HCT116 (cell line): ENCODE measurements around the gene PPM1J. TPM values are rescaled to one million over a fixed set of nuclear protein-coding genes. Genes with fewer than 3 reads are reported as not detected.

Source experiments
- ATAC-seq: fragments of 200-7000 bp; cut with Tn5 transposase; 2 replicates; pipeline ENCODE4 v1.9.1; 2020; ENCODE audit warnings: mild to moderate bottlenecking, moderate library complexity
- BruUV-seq: library from RNA; stranded (reverse); fragments of 400-500 nt; replicated peaks from 2 replicates; lab custom pipeline; 2021; lab: Mats Ljungman, UMichigan
- CTCF ChIA-PET: fragments of 300-600 bp; sonication (Branson Sonifier 250); formaldehyde crosslinking; loops from one replicate; lab custom pipeline; 2021; ENCODE audit warnings: antibody characterized with exemption; lab: Charles Lee
- POLR2A ChIA-PET: fragments of 300-600, 350-600 bp; sonication (Branson Sonifier 250); formaldehyde crosslinking; loops from one replicate; lab custom pipeline; 2021; ENCODE audit warnings: antibody characterized with exemption; lab: Charles Lee
- RAD21 ChIA-PET, 2 experiments: fragments of 300-600 bp; sonication (Branson Sonifier 250); formaldehyde crosslinking; loops; one replicate each; lab custom pipeline; 2023; ENCODE audit warnings: low total read pairs in 2 of 2; ENCODE audit not compliant: uncharacterized antibody in 2 of 2, unreplicated experiment in 2 of 2, low non-redundant PET in 1 of 2; lab: Charles Lee
- DNase-seq: peaks from one replicate; pipeline ENCODE4 v3.0.0-alpha.2; 2010; ENCODE audit warnings: low read depth, low spot score
- H2AFZ ChIP-seq: fragments of 200-600 bp; shearing (Covaris generic), sonication (generic); 2 replicates; pipeline ENCODE4 v1.6.1; 2017; ENCODE audit warnings: low read depth, mixed run types, mixed read lengths, antibody characterized with exemption, low read length; ENCODE audit not compliant: poor library complexity, severe bottlenecking
- H3K27ac ChIP-seq: 2 replicates; pipeline ENCODE4 v1.5.1; 2012; ENCODE audit warnings: low read depth, low read length
- H3K27me3 ChIP-seq: fragments of 200-600 bp; sonication (generic); 2 replicates; pipeline ENCODE4 v1.6.1; 2016; ENCODE audit warnings: mixed run types, low read length, mixed read lengths; ENCODE audit not compliant: insufficient read depth
- H3K36me3 ChIP-seq, 2 experiments: fragments of 200-500 bp in 1 of 2; fragments of 200-600 bp in 1 of 2; sonication (Bioruptor generic) in 1 of 2; sonication (generic) in 1 of 2; 2 replicates each; pipeline versions ENCODE4 v1.5.1 to v1.6.1; 2014 to 2016; ENCODE audit warnings: low read length in 2 of 2, inconsistent platforms in 1 of 2, mixed read lengths in 1 of 2, mixed run types in 1 of 2; ENCODE audit not compliant: insufficient read depth in 2 of 2, control insufficient read depth in 1 of 2
- H3K4me1 ChIP-seq, 2 experiments: fragments of 200-600 bp in 1 of 2; sonication (generic) in 1 of 2; 2 replicates each; pipeline versions ENCODE4 v1.5.1 to v1.6.1; 2012 to 2017; ENCODE audit warnings: low read length in 2 of 2, inconsistent platforms in 1 of 2, mild to moderate bottlenecking in 1 of 2, mixed read lengths in 1 of 2, mixed run types in 1 of 2, moderate library complexity in 1 of 2; ENCODE audit not compliant: insufficient read depth in 2 of 2, control insufficient read depth in 1 of 2
- H3K4me2 ChIP-seq: fragments of 200-600 bp; sonication (generic); 2 replicates; pipeline ENCODE4 v1.6.1; 2017; ENCODE audit warnings: mixed run types, low read length, mixed read lengths
- H3K4me3 ChIP-seq, 2 experiments: fragments of 200-600 bp in 1 of 2; sonication (generic) in 1 of 2; replicated peaks in 1 of 2; 2 replicates each; pipeline ENCODE4 v1.5.1; 2011 to 2016; ENCODE audit warnings: low read length in 2 of 2, control low read depth in 1 of 2, low read depth in 1 of 2, mild to moderate bottlenecking in 1 of 2, mixed read lengths in 1 of 2, mixed run types in 1 of 2
- H3K79me2 ChIP-seq: fragments of 200-600 bp; sonication (generic); 2 replicates; pipeline ENCODE4 v1.6.1; 2017; ENCODE audit warnings: mild to moderate bottlenecking, mixed run types, low read length, moderate library complexity, mixed read lengths; ENCODE audit not compliant: insufficient read depth
- H3K9ac ChIP-seq: fragments of 200-600 bp; sonication (generic); 2 replicates; pipeline ENCODE4 v1.6.1; 2016; ENCODE audit warnings: low read length, mixed read lengths
- H3K9me2 ChIP-seq: fragments of 200-600 bp; sonication (generic), shearing (Covaris generic); 2 replicates; pipeline ENCODE4 v1.6.1; 2017; ENCODE audit warnings: mixed run types, mild to moderate bottlenecking, moderate library complexity; ENCODE audit not compliant: insufficient read depth
- H3K9me3 ChIP-seq, 2 experiments: fragments of 200-500 bp in 1 of 2; fragments of 200-600 bp in 1 of 2; sonication (Bioruptor generic) in 1 of 2; sonication (generic) in 1 of 2; 2 replicates each; pipeline ENCODE4 v1.6.1; 2014 to 2017; ENCODE audit warnings: low read length in 2 of 2, mixed read lengths in 2 of 2, inconsistent platforms in 1 of 2, low read depth in 1 of 2, mild to moderate bottlenecking in 1 of 2, mixed run types in 1 of 2, moderate library complexity in 1 of 2; ENCODE audit not compliant: control insufficient read depth in 1 of 2, insufficient read depth in 1 of 2
- H4K20me1 ChIP-seq: fragments of 200-600 bp; sonication (generic), shearing (Covaris generic); 2 replicates; pipeline ENCODE4 v1.6.1; 2017; ENCODE audit warnings: mixed run types, mild to moderate bottlenecking, moderate library complexity; ENCODE audit not compliant: insufficient read depth
- ATF3 ChIP-seq: IDR thresholded peaks from 2 replicates; pipeline ENCODE4 v1.6.1; 2012
- CBX3 ChIP-seq: IDR thresholded peaks from 2 replicates; pipeline ENCODE4 v1.6.1; 2012; ENCODE audit warnings: low read depth
- CEBPB ChIP-seq: IDR thresholded peaks from 2 replicates; pipeline ENCODE4 v1.6.1; 2012; ENCODE audit warnings: low read depth
- EGR1 ChIP-seq: IDR thresholded peaks from 2 replicates; pipeline ENCODE4 v1.6.1; 2012; ENCODE audit warnings: low read depth
- ELF1 ChIP-seq: IDR thresholded peaks from 2 replicates; pipeline ENCODE4 v1.6.1; 2012; ENCODE audit warnings: low read depth, borderline replicate concordance
- EZH2phosphoT487 ChIP-seq: fragments of 200-600 bp; IDR thresholded peaks from 2 replicates; pipeline ENCODE4 v1.6.1; 2018; ENCODE audit warnings: antibody characterized with exemption, borderline replicate concordance
- FOSL1 ChIP-seq: IDR thresholded peaks from 2 replicates; pipeline ENCODE4 v1.6.1; 2012; ENCODE audit warnings: low read depth
- JUND ChIP-seq: IDR thresholded peaks from 2 replicates; pipeline ENCODE4 v1.6.1; 2012
- POLR2A ChIP-seq: IDR thresholded peaks from 2 replicates; pipeline ENCODE4 v1.7.0; 2011; ENCODE audit warnings: borderline replicate concordance; ENCODE audit not compliant: insufficient read depth, insufficient read length; ENCODE audit errors: extremely low read depth
- POLR2AphosphoS5 ChIP-seq: IDR thresholded peaks from 2 replicates; pipeline ENCODE4 v1.6.1; 2011; ENCODE audit warnings: mild to moderate bottlenecking, low read depth, low read length, moderate library complexity
- RAD21 ChIP-seq: IDR thresholded peaks from 2 replicates; pipeline ENCODE4 v1.6.1; 2012; ENCODE audit warnings: low read depth, mild to moderate bottlenecking
- REST ChIP-seq: IDR thresholded peaks from 2 replicates; pipeline ENCODE4 v1.6.1; 2012; ENCODE audit warnings: low read depth
- SIN3A ChIP-seq: IDR thresholded peaks from 2 replicates; pipeline ENCODE4 v1.6.1; 2012; ENCODE audit warnings: low read depth
- SP1 ChIP-seq: IDR thresholded peaks from 2 replicates; pipeline ENCODE4 v1.6.1; 2012; ENCODE audit warnings: low read depth
- SRF ChIP-seq: IDR thresholded peaks from 2 replicates; pipeline ENCODE4 v1.6.1; 2012; ENCODE audit warnings: low read depth
- YY1 ChIP-seq: IDR thresholded peaks from 2 replicates; pipeline ENCODE4 v1.6.1; 2011; ENCODE audit warnings: low read length, low read depth, moderate library complexity, mild to moderate bottlenecking; ENCODE audit not compliant: insufficient replicate concordance; ENCODE audit errors: extremely low read depth
- ZBTB33 ChIP-seq: IDR thresholded peaks from 2 replicates; pipeline ENCODE4 v1.6.1; 2011; ENCODE audit warnings: mild to moderate bottlenecking, low read length, moderate library complexity; ENCODE audit not compliant: insufficient replicate concordance; ENCODE audit errors: extremely low read depth
- ZFX ChIP-seq: fragments of 450-650 bp; IDR thresholded peaks from 2 replicates; pipeline ENCODE4 v1.6.1; 2017
- ZNF274 ChIP-seq: fragments of 200-500 bp; sonication (Bioruptor generic); IDR thresholded peaks from 2 replicates; pipeline ENCODE4 v1.6.1; 2014; ENCODE audit warnings: mild to moderate bottlenecking, low read depth, low read length, inconsistent platforms
- intact Hi-C: fragments of 100-400 bp; cut with micrococcal nuclease; formaldehyde crosslinking; loops from 2 replicates; pipeline ENCODE4 v1.10.0; 2022
- total RNA-seq: library from RNA; stranded (reverse); gene quantifications from one replicate; pipeline ENCODE4 v1.2.1, GENCODE V29; 2021; ENCODE audit not compliant: unreplicated experiment
- TF ChIP-seq, protein P1 (sequence below), 3 experiments: fragments of 200-600 bp in 1 of 3; sonication (generic) in 1 of 3; IDR thresholded peaks in 2 of 3; conservative IDR thresholded peaks in 1 of 3; 2 replicates each; pipeline ENCODE4 v1.5.1; 2012 to 2017; ENCODE audit warnings: low read depth in 2 of 3, low read length in 2 of 3, antibody characterized with exemption in 1 of 3, borderline replicate concordance in 1 of 3, control low read depth in 1 of 3, mild to moderate bottlenecking in 1 of 3, mixed read lengths in 1 of 3, mixed run types in 1 of 3, moderate library complexity in 1 of 3; ENCODE audit not compliant: insufficient read depth in 1 of 3

Gene PPM1J
- total RNA-seq, 1 experiment from 2014 or later: 7.5 TPM

- ChIA-PET RAD21 (interaction anchor here in 1 of 2 experiments (1.2 kb wide), 1 partner anchor 42 kb away, joined by 3 read pairs; no protein-coding TSS in a partner anchor), POLR2A (interaction anchor here (0.8 to 2.4 kb wide), 6 partner anchors 13 to 283 kb away, joined by 3 to 9 read pairs (median 4); no protein-coding TSS in a partner anchor), CTCF (interaction anchor here (0.9 to 1.5 kb wide), 3 partner anchors 31 to 283 kb away, joined by 4 to 5 read pairs (median 5); no protein-coding TSS in a partner anchor)
- Histone ChIP-seq H4K20me1 (no peaks in the 10 kb centered on the region), H3K9ac (peak within 1 kb of the TSS; percentile 88), H3K79me2 (peaks cover 27% of the 10 kb centered on the region), H3K9me3 (no peaks in the 10 kb centered on the region), H3K4me1 (peaks cover 4 to 29% of the 10 kb centered on the region in 2 experiments; a peak in 3 of 4 replicates), H3K4me2 (peak within 1 kb of the TSS; percentile 88), H3K27ac (peak within 1 kb of the TSS; percentile 88), H2AFZ (no peak within 1 kb of the TSS), H3K36me3 (peaks cover 6 to 7% of the 10 kb centered on the region in 2 experiments; a peak in 2 of 4 replicates), H3K4me3 (peak within 1 kb of the TSS; percentile 71 to 72), H3K27me3 (no peaks in the 10 kb centered on the region), H3K9me2 (no peaks in the 10 kb centered on the region)
- intact Hi-C loops: loop anchor here (2.0 kb wide), 1 partner anchor 30 kb away; no protein-coding TSS in a partner anchor
- DNase-seq (peak; percentile 59), ATAC-seq (peak; percentile 79)
- no TSS peak for BruUV-seq
- TF ChIP-seq EGR1 (no peak), CEBPB (no peak), ELF1 (no peak), JUND (no peak), ATF3 (no peak), ZNF274 (no peak), FOSL1 (no peak), YY1 (no peak), ZBTB33 (no peak), CBX3 (0 out of 2 replicates have a peak, but pooled peaks have one; percentile 11), POLR2A (no peak), RAD21 (no peak), SP1 (no peak), EZH2phosphoT487 (no peak), POLR2AphosphoS5 (peak; percentile 65), SRF (no peak), SIN3A (peak; percentile 4; the same call in 1 of the 2 replicates), ZFX (peak; percentile 96; the same call in 1 of the 2 replicates), REST (no peak)
- TF ChIP-seq, protein P1, sequence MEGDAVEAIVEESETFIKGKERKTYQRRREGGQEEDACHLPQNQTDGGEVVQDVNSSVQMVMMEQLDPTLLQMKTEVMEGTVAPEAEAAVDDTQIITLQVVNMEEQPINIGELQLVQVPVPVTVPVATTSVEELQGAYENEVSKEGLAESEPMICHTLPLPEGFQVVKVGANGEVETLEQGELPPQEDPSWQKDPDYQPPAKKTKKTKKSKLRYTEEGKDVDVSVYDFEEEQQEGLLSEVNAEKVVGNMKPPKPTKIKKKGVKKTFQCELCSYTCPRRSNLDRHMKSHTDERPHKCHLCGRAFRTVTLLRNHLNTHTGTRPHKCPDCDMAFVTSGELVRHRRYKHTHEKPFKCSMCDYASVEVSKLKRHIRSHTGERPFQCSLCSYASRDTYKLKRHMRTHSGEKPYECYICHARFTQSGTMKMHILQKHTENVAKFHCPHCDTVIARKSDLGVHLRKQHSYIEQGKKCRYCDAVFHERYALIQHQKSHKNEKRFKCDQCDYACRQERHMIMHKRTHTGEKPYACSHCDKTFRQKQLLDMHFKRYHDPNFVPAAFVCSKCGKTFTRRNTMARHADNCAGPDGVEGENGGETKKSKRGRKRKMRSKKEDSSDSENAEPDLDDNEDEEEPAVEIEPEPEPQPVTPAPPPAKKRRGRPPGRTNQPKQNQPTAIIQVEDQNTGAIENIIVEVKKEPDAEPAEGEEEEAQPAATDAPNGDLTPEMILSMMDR (IDR thresholded peaks at IDR 0.05 in 2 of 3, conservative IDR thresholded peaks at IDR 0.05 in 1 of 3; ENCODE audit: borderline replicate concordance in 1 of 3, insufficient read depth in 1 of 3, low read depth in 2 of 3, low read length in 2 of 3): no peak
These were observed 40.6 kb downstream of the PPM1J start, which contains the start of gene MOV10 for GRCh38 chr1:112674440-112674985. Gene MOV10, plus strand, starts transcription at chr1:112674659. Its CDS starts 254 bp downstream, at chr1:112674913.
